GM10847 (cell line): ENCODE results near the gene FAU.

Experiments used
- POLR2A ChIP-seq: IDR thresholded peaks from 2 replicates; pipeline ENCODE4 v1.6.1; 2011; ENCODE audit not compliant: insufficient read length; ENCODE audit errors: extremely low read depth

FAU gene

GRCh38 chr11:65115361-65116082, 6.4 kb downstream of the FAU start:
- TF ChIP-seq POLR2A = no peak

GRCh38 chr11:65114538-65115171, 7.3 kb downstream of the FAU start:
- TF ChIP-seq POLR2A = no peak

- TF ChIP-seq POLR2A = no peak
Observed at GRCh38 chr11:65113839-65114238, 8.1 kb downstream of the FAU start.

GRCh38 chr11:65113361-65113756, 8.6 kb downstream of the FAU start:
- TF ChIP-seq POLR2A = no peak

- TF ChIP-seq POLR2A = no peak
Observed at GRCh38 chr11:65112546-65113360, 9.2 kb downstream of the FAU start.

GRCh38 chr11:65111744-65112545, 10.0 kb downstream of the FAU start, which contains the start of gene TM7SF2:
TM7SF2 (plus strand) TSS chr11:65111872; CDS start chr11:65112016, 144 bp downstream.
- peak; percentile 97 for TF ChIP-seq POLR2A

DNA sequence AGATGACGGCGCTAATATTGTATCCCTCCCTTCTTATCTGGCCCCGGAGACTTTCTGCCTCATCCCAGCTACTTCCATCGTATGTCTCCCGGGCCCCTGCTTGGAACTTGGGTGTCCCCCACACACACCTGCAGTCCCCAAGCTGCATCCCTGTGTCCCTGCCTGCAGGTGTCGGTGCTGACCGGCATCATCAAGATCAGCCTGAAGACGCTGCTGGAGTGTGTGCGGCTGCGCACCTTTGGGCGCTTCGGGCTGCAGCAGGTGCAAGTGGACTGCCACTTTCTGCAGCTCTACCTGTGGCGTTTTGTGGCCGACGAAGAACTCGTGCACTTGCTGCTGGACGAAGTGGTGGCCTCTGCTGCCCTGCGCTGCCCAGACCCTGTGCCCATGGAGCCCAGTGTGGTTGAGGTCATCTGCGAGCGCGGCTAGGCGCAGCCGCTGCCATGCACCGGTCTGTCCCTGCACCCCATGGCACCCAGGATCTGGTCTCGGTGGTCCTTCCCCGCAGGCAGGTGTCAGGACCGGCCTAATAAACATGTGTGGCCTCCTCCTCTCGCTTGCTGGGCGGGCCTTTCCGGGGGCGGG, 10.7 kb downstream of the FAU start:
- no peak for TF ChIP-seq POLR2A

DNA sequence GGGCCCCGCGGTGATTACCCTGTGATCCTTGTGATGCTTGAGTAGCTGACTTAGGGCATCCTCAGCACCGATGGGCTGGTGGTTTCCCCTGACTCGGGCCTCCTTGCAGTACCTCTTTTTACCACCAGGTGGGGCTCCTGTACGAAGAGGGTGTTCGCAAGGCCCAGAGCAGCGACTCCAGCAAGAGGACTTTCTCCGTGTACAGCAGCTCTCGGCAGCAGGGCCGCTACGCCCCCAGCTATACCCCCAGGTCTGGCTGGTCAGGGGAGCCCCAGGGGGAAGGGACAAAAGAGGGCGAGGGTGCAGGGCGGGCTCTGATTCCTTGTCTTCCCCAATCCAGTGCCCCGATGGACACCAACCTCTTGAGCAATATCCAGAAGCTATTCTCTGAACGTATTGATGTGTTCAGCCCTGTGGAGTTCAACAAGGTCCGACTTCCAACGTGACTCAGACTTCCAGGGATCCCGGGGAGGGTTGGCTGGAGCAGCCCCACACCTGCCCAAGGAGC, 11.5 kb downstream of the FAU start:
- TF ChIP-seq POLR2A = no peak

GRCh38 chr11:65109231-65110198, 12.4 kb downstream of the FAU start:
- no peak for TF ChIP-seq POLR2A

- TF ChIP-seq POLR2A = no peak
Observed at GRCh38 chr11:65108469-65109123, 13.3 kb downstream of the FAU start.

GRCh38 chr11:65107751-65108468, 14.0 kb downstream of the FAU start:
- no peak for TF ChIP-seq POLR2A

DNA sequence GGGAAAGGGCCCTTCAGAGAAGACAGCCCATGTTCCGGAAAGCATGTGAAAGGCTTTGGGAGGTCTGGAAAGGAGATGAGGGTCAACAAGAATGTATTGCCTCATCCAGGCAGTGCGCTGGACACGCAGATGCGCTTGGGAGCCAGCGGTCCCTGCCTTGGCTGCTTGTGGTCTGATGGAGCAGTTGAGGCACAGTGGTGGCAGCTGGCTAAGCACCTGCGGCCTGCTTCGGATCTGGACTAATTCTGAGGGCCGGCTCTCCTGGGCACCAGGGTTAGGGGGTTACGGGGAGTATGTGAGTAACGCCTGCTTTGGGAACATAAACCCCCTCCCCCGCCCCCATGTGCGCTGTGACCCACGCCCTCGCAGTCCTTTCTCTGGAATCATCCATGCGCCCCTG, 14.9 kb downstream of the FAU start:
- TF ChIP-seq POLR2A = no peak
